CD4-positive, alpha-beta T cell (primary cell): Measurements from ENCODE around the gene SIGLEC15. TPM values are rescaled to one million over a fixed set of nuclear protein-coding genes. Genes with fewer than 3 reads are reported as not detected.

Experiments used
- ATAC-seq: fragments of 200-7000 bp; cut with Tn5 transposase; one replicate; pipeline ENCODE4 v1.10.0; 2022; ENCODE audit warnings: mild to moderate bottlenecking; ENCODE audit not compliant: poor library complexity
- CTCF ChIA-PET: fragments of 350-600 bp; sonication (Branson Sonifier 250); formaldehyde crosslinking; loops from one replicate; lab custom pipeline; 2021; ENCODE audit warnings: antibody characterized with exemption, inconsistent platforms; lab: Charles Lee
- POLR2A ChIA-PET: fragments of 350-600 bp; sonication (Branson Sonifier 250); formaldehyde crosslinking; loops from one replicate; lab custom pipeline; 2021; ENCODE audit warnings: antibody characterized with exemption, inconsistent platforms; lab: Charles Lee
- DNase-seq, 14 experiments: peaks; one replicate each; pipeline ENCODE4 v3.0.0-alpha.2; 2013 to 2020; ENCODE audit warnings: mixed read lengths in 2 of 14
- H3K27ac ChIP-seq, 2 donors: one replicate each; pipeline versions ENCODE4 v1.5.1 to v1.7.0; 2013; ENCODE audit warnings: low read length in 2 of 2, low read depth in 1 of 2, mild to moderate bottlenecking in 1 of 2
- H3K27me3 ChIP-seq, 2 experiments: 1 replicate in 1 of 2; 2 replicates in 1 of 2; pipeline versions ENCODE4 v1.6.1 to v1.7.0; 2013; ENCODE audit warnings: low read length in 2 of 2, control low read depth in 1 of 2, mild to moderate bottlenecking in 1 of 2, moderate library complexity in 1 of 2; ENCODE audit not compliant: insufficient read depth in 2 of 2, control insufficient read depth in 1 of 2
- H3K36me3 ChIP-seq: one replicate; pipeline ENCODE4 v1.6.1; 2013; ENCODE audit warnings: low read length, control low read depth; ENCODE audit not compliant: insufficient read depth
- H3K4me1 ChIP-seq: one replicate; pipeline ENCODE4 v1.6.1; 2013; ENCODE audit warnings: low read length, control low read depth; ENCODE audit not compliant: insufficient read depth
- H3K4me3 ChIP-seq: one replicate; pipeline ENCODE4 v1.5.1; 2013; ENCODE audit warnings: mild to moderate bottlenecking, low read length, moderate library complexity
- H3K9me3 ChIP-seq, 2 experiments: 1 replicate in 1 of 2; 2 replicates in 1 of 2; pipeline versions ENCODE4 v1.6.1 to v1.7.0; 2013; ENCODE audit warnings: low read length in 2 of 2, mild to moderate bottlenecking in 2 of 2, control low read depth in 1 of 2, moderate library complexity in 1 of 2; ENCODE audit not compliant: control insufficient read depth in 1 of 2, insufficient read depth in 1 of 2
- H3K27ac Mint-ChIP-seq: one replicate; pipeline ENCODE4 v1.8.0; 2020; ENCODE audit warnings: mixed read lengths
- H3K27me3 Mint-ChIP-seq: one replicate; pipeline ENCODE4 v1.8.0; 2021; ENCODE audit warnings: mixed read lengths
- H3K36me3 Mint-ChIP-seq: one replicate; pipeline ENCODE4 v1.8.0; 2021; ENCODE audit warnings: low read depth, mixed read lengths
- H3K4me1 Mint-ChIP-seq: one replicate; pipeline ENCODE4 v1.8.0; 2021; ENCODE audit warnings: low read depth, mixed read lengths
- H3K4me3 Mint-ChIP-seq: one replicate; pipeline ENCODE4 v1.8.0; 2020; ENCODE audit warnings: mild to moderate bottlenecking, mixed read lengths
- H3K9me3 Mint-ChIP-seq: one replicate; pipeline ENCODE4 v1.8.0; 2020; ENCODE audit warnings: mixed read lengths
- intact Hi-C, 2 experiments: fragments of 100-400 bp; cut with DNase I in 1 of 2; cut with micrococcal nuclease in 1 of 2; formaldehyde crosslinking; loops; one replicate each; pipeline versions ENCODE4 v1.15.1 to v1.9.0; 2023 to 2025; cut with DNase I, micrococcal nuclease
- total RNA-seq, 174 experiments: library from RNA in 2 of 174; stranded (reverse) in 2 of 174; gene quantifications; one replicate each; pipeline ENCODE4 v1.2.3 and lab custom pipeline; 2021 to 2026
- TF ChIP-seq, protein P1 (sequence below): fragments of 200-600 bp; IDR thresholded peaks from one replicate; pipeline ENCODE4 v1.8.0; 2022; ENCODE audit warnings: antibody characterized with exemption, mild to moderate bottlenecking

Gene SIGLEC15
- total RNA-seq, 2 experiments from 2014 or later = not detected

DNA sequence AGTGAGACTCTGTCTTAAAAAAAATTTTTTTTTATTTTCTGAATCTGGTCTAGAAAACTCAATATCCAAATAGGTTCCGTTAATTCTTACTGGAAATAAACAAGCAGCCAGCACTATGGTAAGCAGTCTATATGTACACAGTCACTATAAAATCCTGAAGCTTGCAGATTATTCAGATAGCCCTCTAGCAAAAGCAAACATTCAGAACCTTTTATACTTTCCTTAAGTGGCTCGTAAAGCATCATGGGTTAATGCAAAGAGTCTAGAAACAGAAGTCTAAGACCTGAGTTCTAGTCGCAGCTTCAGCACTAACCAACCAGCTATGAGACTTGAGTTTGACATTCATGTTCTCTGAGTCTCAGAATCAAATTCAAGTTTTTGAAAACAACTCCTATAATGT is 51.9 kb downstream of the SIGLEC15 start:
- POLR2A ChIA-PET = no interaction called here

DNA sequence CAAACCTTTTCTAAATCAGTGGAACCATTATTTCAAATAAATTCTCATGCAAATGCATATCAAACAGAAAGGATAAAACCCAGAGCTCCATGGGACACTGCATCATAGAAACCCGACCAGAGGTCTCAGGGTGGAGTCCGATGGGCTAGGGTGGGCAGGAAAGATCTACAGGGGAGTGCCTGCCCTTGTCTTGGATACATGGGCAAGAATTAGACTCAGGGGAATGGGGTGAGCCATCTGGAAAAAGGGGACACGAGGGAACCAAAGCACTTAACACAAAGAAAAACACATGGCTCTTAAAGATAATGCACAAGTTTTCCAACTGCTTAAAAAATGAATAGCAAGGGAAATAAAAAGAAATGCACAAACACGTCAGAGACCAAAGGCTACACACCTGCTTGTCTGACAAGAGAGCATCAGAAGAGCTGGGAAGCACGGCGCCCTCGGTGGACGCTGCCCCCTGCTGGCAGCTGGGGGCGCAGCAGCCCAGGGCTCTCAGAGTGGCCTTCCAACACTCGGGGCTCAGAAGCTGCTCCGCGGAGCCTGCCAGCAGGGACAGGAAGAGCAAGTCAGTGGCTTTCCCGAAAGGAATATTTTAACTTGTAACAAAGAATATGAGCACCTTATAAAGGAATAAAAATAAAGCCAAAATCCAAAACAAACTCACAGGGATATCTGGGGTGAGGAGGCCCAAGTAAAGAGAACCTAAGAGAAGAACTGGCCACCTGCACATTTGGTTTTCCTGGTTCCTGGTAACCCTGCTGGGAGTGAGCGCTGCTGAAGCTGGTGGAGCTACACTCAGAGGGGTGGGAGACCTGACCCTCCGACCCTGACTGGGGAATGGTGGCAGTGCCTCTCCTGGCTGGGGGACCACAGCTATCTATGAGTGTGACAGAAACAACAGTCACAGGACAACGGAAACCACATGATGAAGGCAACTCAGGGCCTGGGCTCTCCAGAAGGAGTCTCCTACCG is 54.5 kb downstream of the SIGLEC15 start:
- Histone ChIP-seq H3K9me3 (no peaks in the 10 kb centered on the region), H3K36me3 (peaks cover 69% of the 10 kb centered on the region), H3K27me3 (no peaks in the 10 kb centered on the region), H3K27ac (no peak overlapping the region), H3K4me3 (no peak overlapping the region), H3K4me1 (peaks cover 10% of the 10 kb centered on the region)
- ChIA-PET CTCF (interaction anchor here (0.6 to 5.6 kb wide), 15 partner anchors 10 to 259 kb away, joined by 3 to 52 read pairs (median 4); no protein-coding TSS in a partner anchor), POLR2A (interaction anchor here (0.7 to 2.1 kb wide), 3 partner anchors 193 to 222 kb away, joined by 3 to 21 read pairs (median 4); no protein-coding TSS in a partner anchor)
- intact Hi-C loops = loop anchor here (1.0 to 2.0 kb wide), 3 partner anchors 189 to 259 kb away; no protein-coding TSS in a partner anchor
- Mint-ChIP-seq H3K4me3 (no peak overlapping the region), H3K27ac (peak overlapping the region; percentile 2), H3K36me3 (peaks cover 81% of the 10 kb centered on the region), H3K4me1 (peaks cover 19% of the 10 kb centered on the region), H3K27me3 (no peaks in the 10 kb centered on the region), H3K9me3 (peaks cover 2% of the 10 kb centered on the region)
- TF ChIP-seq, protein P1, sequence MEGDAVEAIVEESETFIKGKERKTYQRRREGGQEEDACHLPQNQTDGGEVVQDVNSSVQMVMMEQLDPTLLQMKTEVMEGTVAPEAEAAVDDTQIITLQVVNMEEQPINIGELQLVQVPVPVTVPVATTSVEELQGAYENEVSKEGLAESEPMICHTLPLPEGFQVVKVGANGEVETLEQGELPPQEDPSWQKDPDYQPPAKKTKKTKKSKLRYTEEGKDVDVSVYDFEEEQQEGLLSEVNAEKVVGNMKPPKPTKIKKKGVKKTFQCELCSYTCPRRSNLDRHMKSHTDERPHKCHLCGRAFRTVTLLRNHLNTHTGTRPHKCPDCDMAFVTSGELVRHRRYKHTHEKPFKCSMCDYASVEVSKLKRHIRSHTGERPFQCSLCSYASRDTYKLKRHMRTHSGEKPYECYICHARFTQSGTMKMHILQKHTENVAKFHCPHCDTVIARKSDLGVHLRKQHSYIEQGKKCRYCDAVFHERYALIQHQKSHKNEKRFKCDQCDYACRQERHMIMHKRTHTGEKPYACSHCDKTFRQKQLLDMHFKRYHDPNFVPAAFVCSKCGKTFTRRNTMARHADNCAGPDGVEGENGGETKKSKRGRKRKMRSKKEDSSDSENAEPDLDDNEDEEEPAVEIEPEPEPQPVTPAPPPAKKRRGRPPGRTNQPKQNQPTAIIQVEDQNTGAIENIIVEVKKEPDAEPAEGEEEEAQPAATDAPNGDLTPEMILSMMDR = peak; percentile 99
- ATAC-seq = peak; percentile 96
- peak; percentile 39 to 84 (median 69) for DNase-seq

More for the DNA sequence above, 51.9 kb downstream of the SIGLEC15 start:
- Mint-ChIP-seq H3K36me3 (peaks cover 87% of the 10 kb centered on the region), H3K4me3 (no peak overlapping the region), H3K9me3 (peaks cover 2% of the 10 kb centered on the region), H3K4me1 (peaks cover 34% of the 10 kb centered on the region), H3K27me3 (no peaks in the 10 kb centered on the region), H3K27ac (no peak overlapping the region)
- ATAC-seq = no peak
- Histone ChIP-seq H3K36me3 (peaks cover 68% of the 10 kb centered on the region), H3K4me3 (no peak overlapping the region), H3K27me3 (no peaks in the 10 kb centered on the region), H3K4me1 (peaks cover 26% of the 10 kb centered on the region), H3K9me3 (no peaks in the 10 kb centered on the region), H3K27ac (no peak overlapping the region)
- no peak for DNase-seq
- CTCF ChIA-PET = interaction anchor here (1.1 to 5.6 kb wide), 3 partner anchors 17 to 213 kb away, joined by 3 to 52 read pairs (median 3); no protein-coding TSS in a partner anchor
- intact Hi-C loops = no loop called here
- TF ChIP-seq, protein P1 = no peak

DNA sequence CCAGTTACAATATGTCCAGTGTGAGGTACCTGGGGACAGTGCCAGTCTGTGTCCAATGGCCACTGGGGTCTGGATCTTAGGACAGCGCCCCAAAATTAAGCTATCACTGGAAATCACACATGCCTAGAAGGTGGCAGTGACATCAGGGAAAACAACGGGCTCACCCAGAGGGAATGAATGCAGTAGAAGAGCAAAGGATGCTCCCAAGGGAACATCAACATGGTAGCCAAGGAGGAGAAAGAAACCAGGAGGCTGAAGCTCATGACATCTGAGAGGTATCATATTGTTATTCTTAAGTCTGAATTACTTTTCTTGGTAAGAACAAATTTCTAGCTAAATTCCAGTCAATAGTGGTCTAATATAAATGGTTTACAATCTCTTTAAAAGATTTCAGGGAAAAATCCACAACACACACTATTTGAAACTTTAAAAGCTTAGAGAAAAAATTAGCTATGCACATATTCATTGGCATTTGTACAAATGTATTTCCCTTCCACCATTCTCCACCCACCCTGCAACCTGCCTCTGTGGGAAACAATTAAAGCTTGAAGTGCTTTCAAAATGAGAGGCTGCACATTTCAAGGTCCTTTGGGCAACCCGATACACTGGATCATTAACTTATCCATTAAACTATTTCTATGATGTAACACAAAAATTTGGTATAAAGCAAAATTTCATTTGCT is 55.5 kb downstream of the SIGLEC15 start:
- Histone ChIP-seq H3K27ac (no peak overlapping the region), H3K4me1 (peaks cover 9% of the 10 kb centered on the region), H3K36me3 (peaks cover 69% of the 10 kb centered on the region), H3K9me3 (no peaks in the 10 kb centered on the region), H3K27me3 (no peaks in the 10 kb centered on the region), H3K4me3 (no peak overlapping the region)
- H3K27ac Mint-ChIP-seq = no peak overlapping the region
- intact Hi-C loops = loop anchor here (1.0 to 2.0 kb wide), 3 partner anchors 190 to 260 kb away; no protein-coding TSS in a partner anchor
- ATAC-seq (no peak), DNase-seq (no peak)
- H3K36me3 Mint-ChIP-seq = peaks cover 79% of the 10 kb centered on the region
- ChIA-PET CTCF (interaction anchor here (0.9 to 5.6 kb wide), 5 partner anchors 12 to 222 kb away, joined by 3 to 52 read pairs (median 3); no protein-coding TSS in a partner anchor), POLR2A (interaction anchor here (0.9 to 2.1 kb wide), 2 partner anchors 215 to 223 kb away, joined by 3 to 21 read pairs; no protein-coding TSS in a partner anchor)
- H3K27me3 Mint-ChIP-seq = no peaks in the 10 kb centered on the region
- peaks cover 12% of the 10 kb centered on the region for H3K4me1 Mint-ChIP-seq
- TF ChIP-seq, protein P1 = no peak
- H3K9me3 Mint-ChIP-seq = no peaks in the 10 kb centered on the region
- H3K4me3 Mint-ChIP-seq = no peak overlapping the region
